Measurements from ENCODE around the gene GNAT3.

The GNAT3 gene

DNA sequence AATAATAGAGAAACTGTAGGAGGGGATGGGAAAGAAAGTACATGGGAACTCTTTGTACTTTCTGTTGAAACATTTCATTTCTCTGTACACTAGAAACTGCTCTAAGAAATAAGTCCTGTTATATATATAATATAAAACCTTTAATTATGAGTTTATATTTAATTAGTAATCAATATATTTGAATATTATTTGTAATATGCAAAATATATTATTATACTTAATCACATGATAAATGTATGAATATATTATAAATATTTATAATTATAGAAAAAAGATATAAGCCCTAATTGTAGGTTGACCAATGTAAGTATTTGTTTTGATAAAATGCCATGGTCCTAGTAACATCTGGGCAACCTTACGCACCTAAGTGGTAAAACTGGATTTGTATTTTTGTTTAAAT is 51.0 kb downstream of the GNAT3 start:
- no peak for DNase-seq

DNA sequence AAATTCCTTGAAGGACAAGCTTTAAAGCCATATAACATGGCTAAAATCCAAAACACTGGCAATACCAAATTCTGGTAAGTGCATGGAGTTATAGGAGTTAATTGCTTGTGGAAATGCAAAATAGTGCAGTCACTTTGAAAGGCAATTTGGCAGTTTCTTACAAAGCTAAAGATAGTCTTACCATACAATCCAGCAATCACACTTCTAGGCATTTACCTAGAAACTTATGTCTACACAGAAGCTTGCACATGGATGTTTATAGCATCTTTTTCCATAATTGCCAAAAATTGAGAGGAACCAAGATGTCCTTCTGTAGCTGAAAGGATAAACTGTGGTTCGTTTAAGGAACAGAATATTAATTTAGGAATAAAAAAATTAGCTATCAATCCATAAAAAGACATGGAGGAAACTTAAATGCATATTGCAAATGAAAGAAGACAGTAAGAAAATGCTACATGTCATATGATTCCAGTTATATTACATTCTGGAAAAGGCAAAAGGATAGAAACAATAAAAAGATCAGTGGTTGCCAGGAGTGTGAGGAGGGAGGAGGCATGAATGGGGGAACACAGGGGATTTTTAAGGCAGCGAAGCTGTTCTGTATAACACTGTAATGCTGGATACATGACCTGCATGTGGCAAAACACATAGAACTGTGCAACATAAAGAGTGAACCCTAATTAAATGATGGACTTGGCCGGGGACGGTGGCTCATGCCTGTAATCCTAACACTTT is 51.9 kb downstream of the GNAT3 start:
- no peak for DNase-seq

DNA sequence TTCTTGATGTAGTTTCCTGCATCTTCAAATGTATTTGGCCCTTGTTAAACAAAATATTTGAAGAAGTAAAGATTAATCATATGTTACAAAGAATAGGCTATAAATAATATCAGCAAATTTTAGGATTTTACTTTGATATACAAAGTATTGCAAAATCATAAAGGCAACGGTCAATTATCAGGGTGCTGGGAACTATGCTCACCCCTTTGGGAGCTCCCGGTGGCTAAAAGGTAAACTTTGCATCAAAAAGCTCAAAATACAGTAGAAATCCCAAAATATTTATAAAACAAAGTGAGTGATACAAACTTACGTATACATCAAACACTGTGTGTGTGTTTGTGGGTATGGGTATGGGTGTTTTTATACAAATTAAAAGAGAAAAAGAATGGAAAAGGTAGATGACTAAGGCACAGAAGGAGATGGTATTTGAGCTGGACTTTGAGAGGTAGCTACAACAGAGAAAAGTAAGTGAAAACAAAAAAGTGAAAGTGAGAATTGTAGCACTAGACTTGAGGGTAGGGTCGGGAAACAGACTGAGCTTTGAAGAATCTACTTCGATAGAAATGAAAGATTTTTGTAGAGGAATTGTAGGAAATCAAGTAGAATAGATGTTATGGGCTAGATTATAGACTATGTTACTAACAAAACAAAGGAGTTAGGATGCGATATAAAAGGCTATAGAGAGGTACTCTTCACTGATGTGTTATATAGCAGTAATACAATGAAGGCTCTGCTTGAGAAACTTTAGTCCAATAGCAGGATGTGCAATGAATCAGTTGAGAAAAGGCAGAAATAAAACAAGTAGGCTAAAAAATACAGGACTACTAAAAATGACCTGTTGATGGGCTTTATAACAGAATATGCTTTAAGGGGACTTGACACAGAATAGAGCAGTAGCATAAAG is 52.8 kb downstream of the GNAT3 start:
- DNase-seq, result no peak

DNA sequence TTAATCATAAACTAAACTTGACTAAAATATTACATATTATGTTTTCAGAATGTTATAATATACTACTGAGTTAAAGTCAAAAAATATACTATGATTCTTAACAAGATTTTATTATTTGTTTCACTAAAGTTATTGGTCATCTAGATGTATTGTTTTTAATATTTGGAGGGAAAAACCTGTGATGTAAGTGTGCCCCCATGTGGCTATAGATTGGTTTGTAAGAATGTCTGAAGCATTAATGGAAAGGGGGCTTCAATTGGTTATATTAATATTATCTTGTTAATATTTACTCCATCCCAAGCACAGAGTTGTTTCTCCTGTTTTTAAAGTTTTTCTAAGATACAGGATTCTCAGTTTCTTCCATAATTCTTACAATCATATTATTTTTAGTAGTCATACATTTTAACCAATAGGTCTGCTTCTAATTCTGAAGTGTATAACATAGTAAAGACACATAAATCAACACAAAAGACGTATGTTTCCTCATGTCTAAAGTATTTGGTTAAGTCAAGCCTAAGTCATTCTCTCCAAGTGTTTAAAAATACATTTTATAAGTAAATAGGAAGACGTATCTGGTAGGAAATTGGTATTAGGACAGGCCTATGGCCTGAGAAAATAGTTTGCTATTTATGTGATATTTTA is 58.0 kb downstream of the GNAT3 start:
- no peak for DNase-seq

DNA sequence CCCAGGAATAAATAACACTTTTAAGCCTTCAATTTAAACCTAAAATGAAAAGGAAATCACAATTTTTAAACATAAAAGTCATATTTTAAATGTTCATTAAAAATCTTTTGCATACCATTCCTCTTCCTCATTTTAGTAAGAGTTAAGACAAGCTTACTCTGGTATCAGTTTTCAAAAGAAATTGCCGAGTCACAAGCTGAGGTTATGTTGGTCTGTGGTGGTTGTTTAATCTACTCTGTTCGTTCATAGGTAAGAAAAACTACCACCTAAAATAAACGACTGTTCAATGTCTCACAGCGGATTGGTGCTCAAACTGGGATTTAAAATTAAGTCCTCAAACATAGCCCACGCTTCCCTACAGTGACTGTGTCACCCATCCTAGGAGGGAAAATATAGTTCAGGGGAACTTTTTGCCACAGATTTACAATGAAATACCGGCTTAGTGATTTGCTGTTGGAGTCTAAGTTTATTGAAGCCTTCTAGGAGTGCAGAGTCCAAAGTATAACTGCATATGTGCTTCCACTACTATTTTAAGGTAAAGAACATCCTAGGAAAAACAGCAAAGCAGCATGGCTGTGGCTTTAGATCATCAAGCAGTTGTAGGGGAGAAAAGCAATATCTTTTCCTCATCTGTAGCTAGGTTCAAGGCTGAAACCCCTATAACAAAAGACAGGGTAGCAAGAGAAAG is 61.1 kb downstream of the GNAT3 start:
- no peak for DNase-seq

DNA sequence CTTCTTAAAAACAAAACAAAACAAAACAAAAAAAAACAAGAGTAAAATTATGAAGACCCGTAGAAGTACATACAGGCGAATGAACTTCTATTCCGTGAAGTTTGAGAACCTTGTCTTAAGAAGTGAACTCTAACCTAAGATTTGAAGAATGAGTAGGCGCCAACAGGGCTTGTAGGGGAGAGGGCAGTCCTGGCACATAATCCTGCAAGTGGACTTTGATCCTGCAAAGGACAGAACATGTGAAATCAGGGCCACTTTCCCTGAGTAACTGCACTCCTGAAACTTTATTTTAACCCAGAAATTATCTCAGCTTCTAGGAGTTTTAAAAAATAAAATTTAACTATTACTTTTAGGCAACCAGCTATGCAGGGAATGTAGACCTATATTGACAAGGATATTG is 62.0 kb downstream of the GNAT3 start:
- DNase-seq, result no peak

DNA sequence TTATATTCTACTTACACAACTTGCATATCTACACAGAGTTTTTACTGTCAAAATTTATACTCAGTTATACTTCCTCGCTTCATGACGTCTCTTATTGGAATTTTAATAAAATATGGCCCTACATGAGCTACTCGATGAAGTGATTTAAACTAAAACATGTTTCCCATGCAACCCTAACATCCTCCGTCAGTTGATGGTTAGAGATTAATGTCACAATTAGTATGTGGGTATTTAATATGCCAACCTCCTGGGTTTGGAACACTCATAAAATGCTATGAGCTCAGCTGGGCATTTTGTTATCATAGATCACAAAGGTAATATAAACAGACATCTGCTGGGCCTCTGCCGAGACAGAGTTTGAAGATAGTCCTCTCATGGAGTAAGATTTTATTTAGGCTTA is 66.5 kb downstream of the GNAT3 start:
- DNase-seq, result no peak

DNA sequence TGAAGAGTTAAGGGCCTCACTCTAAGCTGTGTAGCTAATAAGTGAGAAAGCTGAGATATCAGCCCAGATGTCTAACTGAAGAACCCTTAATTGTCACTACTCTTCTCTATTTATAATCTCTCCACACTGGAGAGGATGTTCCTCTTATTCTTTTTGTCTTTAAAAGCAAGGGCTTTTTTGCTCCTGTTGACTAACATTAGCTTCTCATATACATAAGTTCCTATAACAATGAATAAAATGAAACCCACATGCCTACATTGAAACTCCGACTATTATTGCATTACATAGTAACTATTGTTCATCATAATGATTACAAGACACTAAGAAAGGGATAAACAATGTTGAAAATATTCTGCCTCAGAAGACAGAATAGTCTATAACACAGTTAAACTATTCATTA is 67.1 kb downstream of the GNAT3 start:
- no peak for DNase-seq

DNA sequence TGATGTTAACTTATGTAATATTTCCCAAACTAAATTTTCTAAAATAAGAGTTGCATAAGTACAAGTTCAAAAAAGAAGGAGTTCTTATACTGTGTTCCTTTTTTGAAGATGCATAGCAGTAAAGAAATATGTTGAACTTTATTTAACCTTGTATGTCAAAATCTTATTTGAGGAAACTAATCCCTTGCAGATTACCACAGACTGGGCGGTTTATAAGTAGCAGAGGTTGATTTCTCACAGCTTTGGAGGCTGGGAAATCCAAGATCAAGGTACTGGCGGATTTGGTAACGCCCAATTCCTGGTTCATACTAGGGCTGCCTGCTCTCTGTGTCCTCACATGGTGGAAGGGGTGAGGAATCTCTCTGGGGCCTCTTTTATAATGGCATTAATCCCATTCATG is 68.5 kb downstream of the GNAT3 start:
- no peak for DNase-seq

DNA sequence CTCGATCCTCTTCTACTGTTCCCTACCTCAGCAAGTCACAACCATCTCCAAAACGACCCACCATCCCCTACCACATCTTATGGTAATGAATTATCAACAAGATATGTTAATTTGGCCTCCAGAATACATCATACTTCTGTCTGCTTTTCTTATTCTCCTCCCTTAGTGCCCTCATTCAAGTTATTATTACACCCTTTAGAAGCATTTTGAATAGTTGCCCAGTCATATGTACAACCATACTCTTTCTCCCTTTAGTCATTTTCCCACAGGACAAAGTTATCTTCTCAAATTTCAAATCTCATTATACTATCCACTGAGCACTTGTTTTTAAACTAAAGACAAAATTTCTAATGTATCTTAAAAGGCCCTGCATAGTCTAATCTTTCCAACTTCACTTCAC is 71.0 kb downstream of the GNAT3 start:
- no peak for DNase-seq

DNA sequence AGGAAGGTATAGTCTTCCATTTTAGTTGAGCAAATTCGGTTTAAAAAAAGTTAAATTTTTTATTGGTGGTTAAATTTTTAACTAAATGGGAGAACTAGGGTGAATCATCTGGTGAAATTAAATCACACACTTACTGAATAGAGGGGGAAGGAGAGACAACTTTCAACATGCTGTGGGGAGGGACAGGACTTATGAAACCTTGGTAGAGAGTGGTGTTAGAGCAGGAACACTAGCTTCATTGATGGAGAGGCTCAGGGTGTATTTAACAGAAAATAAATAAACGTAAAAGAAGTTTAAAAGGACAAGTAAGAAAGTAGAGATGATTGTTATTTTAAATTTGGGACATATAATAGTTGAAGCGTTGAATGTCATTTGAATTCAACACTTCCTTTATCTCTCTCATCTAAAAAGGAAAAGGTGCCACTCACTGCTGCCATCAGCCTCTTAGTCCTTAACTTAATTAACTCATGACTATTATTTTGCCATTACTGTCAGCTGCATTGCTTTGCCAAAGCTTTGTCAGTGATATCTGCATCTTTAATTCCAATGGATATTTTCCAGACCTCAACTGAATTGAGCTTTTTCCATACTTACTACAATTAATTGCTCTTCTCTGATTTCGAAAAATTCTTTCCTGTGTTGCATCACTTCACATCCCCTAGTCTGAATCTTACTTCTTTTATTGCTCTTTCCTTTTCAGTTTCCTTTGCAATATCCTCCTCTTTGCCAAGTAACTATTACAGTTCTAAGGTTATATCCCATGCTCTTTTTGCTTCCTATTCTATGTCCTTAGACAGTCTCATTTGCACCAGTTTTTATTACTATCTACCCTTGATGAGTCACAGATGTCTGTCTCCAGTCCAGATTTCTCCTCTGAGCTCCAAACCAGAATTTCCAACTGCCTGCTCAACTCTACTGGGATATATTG is 71.7 kb downstream of the GNAT3 start:
- DNase-seq, result no peak

DNA sequence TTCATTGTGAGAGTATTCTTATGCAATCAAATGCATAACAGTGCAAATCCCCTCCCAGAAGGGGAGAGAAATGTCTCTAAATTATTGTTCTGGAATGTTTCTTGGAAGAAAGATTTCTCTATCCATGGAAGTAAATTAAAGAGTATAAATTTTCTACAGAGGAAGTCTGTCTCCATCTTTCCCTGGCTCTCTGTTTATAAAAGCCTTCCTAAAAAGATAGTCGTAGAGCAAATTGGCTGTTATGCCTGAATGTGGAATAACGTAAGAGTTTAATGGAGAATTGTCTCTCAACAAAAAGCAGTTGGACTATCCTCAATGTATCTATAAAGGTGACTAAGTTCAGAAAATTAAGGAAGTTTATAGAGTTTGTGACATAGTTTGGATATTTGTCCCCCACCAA is 76.3 kb downstream of the GNAT3 start:
- no peak for DNase-seq

DNA sequence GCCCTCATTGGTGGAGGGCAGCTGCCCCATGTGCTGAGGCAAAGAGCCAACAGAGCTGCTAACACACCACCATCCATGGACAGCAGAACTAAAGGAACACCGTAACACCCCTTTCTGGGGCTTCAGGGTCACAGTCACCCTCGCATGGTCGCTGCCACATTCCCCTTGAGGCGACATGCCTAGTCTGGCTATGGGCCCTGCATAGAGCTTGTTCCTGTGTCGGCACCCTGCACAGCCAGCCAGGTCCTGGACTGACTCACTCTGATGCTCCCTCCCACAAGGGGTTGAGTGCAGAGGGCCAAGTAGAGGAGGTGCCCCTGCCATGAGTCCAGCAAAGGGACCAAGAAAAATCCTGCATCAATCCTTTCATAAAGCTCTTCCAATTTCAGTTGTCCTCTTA is 77.8 kb downstream of the GNAT3 start:
- no peak for DNase-seq

DNA sequence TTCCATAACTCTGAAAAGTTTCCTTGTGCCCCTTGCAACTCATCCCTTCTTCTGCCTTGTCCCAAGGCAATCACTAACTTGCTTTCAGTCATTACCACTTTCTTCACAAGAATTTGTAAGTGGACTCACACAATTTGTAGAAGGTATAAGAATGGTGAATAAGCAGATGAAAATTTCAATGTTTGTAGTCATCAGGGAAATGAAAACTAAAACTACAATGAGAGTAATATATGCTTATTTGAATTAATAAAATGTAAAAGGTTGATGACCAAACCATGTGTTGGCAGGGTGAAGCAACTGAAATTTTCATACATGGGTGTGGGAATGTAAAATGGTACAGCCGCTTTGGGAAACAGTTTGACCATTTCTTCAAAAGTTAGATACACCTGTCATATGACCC is 79.7 kb downstream of the GNAT3 start:
- DNase-seq, result no peak

DNA sequence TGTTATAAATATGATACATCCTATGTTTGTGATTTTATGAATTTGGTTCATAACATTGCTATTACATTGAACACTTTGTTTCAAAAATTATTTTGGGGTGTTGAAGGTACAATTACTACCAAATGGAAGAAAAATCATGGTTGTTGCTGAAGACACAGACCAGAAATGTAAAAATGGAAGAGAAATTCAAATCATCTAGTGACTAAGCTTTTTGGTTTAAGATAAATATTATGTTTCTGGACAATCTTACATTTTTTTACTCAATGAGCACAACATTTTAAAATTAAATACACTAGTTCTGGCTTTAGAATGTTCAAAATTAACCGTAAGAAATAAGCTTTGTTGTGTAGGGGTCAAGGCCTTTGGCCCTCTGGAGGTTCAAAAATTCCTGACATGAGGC is 82.7 kb downstream of the GNAT3 start:
- no peak for DNase-seq

DNA sequence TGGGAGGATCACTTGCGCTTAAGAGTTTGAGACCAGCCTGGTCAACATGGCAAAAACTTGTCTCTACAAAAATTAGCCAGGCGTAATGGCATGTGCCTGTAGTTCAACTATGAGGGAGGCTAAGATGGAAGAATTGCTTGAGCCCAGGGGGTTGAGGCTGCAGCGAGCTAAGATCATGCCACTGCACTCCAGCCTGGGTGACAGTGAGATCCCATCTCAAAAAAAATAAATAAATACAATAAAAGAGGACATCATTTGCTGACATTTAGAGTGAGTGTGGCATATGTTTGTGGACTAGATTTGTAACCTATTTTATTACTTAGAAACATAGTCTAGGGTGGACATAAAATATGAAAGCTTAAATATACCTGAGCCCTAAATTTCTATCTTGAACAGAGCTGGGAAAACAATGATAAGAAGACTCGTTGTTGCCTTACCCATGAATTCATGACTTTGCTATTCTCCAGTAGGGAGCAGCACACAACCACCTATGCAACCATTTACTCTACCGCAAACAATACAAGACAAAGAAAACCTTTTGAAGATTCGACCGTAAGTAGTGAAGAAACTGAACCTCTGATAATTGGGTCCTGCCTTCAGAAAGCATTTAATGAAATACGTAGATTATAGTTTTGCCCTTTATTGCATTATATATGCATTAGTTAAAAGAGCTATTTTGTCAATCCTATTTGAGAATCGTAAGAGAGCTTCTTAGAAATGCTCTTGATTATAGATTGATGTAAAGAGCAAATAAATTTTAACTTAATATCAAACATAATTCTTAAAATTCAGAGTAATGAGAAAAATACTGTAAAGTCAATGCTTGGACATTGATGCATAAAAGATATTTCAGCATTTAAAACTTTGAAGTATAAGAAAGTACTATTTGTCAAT is 83.5 kb downstream of the GNAT3 start:
- no peak for DNase-seq

DNA sequence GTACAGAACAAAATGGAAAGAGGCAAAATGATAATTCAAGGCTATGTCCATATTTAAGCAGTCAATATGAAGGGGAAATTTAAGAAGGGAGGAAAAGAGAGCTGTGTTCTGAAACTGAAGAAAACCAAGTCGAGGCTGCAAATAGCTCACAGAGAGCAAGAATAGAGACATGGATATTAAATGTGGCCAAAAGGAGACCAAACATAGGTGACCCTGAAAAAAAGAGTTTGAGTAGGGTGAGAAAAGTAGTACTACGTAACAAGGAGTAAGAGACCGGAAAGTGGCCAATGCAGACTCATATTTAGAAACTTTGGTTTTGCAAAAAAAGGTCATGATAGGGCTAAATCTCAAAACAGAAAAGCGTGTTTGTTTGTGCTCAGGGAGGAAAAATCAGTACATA is 84.6 kb downstream of the GNAT3 start:
- no peak for DNase-seq

DNA sequence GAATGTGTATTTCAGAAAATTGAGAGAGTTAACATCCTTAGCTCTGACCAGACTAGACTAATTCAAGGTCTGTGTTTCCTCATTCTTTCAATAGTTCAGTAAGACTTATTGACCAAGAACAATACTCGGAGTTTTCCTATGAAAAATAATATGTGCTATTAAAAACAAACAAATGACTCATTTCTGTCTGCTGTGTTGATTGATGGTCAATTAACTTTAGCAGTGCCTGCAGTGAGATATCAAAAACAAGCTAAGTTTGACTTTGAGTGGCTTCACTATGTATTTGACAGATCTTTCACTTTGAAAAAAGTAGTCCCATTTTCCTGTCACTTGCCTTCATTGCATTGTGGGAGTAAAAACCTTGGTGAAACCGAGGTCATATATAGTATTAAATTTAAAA is 91.0 kb downstream of the GNAT3 start:
- DNase-seq, result no peak

DNA sequence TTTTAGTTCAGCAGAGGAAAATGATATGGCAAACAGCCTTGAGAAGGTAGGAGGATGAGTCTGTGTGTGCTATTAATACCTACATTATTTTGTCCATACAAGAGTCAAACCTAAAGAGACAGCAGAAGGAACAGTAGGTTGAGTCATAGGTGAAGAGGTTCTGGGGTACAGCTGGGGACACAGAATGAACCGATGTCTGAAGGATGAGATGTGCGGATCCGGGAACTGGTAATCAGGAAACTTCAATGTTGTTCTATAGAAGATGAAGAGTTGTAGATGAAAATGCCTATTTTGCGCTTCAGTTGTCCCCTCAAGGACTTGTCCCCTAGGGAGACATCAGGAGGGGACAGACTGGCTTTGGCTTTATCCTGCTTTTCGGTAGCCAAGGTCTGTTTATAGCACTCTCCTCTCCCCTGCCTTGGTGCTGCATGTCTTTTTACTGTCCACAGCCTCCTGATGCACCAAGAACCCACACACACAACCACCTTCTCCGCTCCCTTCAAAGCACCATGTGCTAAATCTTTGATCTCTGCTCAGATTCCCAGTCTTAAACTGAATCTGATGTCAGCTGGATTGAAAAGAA is 94.6 kb downstream of the GNAT3 start:
- no peak for DNase-seq

DNA sequence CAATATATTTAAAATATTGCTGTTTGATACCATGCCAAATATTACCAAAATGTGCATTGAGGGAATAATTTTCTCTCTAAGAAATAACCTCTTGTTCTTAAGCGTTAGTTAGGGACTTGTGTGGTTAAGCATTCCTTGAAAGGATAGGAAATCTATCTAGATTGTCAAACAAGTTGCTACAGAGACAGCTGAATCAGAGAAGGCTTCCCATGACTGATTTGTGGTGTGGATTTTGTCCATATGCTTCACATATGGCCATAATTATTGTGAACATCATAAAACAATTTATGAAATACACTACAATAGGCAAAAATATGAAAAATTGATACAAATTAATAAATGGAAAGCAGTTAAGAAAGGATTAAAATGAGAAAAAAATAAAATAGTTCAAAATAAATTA is 96.3 kb downstream of the GNAT3 start:
- no peak for DNase-seq

DNA sequence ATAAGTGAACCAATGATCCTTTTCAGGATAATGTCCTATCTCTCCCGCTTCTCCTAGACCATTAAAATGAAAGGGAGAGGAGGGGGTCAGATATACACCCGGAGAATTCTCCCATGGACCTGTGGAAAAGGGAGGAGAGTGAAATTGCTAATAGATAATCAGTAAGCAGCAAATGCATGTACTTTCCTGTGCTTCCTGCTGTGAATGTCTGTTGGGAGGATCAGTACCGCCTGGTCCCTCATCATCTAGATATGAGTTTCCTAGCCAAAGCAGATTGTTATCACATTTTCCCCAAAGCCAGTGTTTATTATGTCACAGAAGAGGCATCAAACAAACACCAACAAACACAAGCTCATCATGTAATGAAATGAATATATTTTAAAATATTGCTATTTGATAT is 96.8 kb downstream of the GNAT3 start:
- DNase-seq, result no peak
